Left ventricle myocardium superior (tissue), 1 donor: ENCODE measurements around the gene RASAL2. TPM values are rescaled to one million over a fixed set of nuclear protein-coding genes. Genes with fewer than 3 reads are reported as not detected.
"Not testable (repeated sequence)": the region's sequence is repeated elsewhere in the genome, so short reads cannot be mapped to it uniquely, and the experiment has no call there.

ENCODE experiments used
- ATAC-seq: fragments of 200-7000 bp; cut with Tn5 transposase; one replicate; pipeline ENCODE4 v1.9.1; 2020; ENCODE audit warnings: mild to moderate bottlenecking, moderate library complexity
- DNase-seq: peaks from one replicate; pipeline ENCODE4 v3.0.0-alpha.2; 2020
- intact Hi-C: fragments of 100-400 bp; cut with micrococcal nuclease; formaldehyde crosslinking; loops from one replicate; pipeline ENCODE4 v1.11.0; 2022
- total RNA-seq: library from RNA; stranded (reverse); fragmentation: NEBNext Ultra II Directional; extraction: Animal tissue kit (Norgen Biotek cat#: 25700); gene quantifications from one replicate; pipeline ENCODE4 v1.2.1, GENCODE V29; 2021
- donor health status: DM: no; HTN: yes; CAD: no; lungs with severe emphysema.

Gene RASAL2
- total RNA-seq, 1 donor from 2014 or later: 26.4 TPM

- ATAC-seq: no peak
- no peak for DNase-seq
- intact Hi-C loops: no loop called here
Observed at GRCh38 chr1:178102218-178102617, 8.3 kb downstream of the RASAL2 start.

- peak; percentile 52 for ATAC-seq
- intact Hi-C loops: no loop called here
- DNase-seq: no peak
Observed at GRCh38 chr1:178107823-178108222, 13.9 kb downstream of the RASAL2 start.

- ATAC-seq (no peak), DNase-seq (no peak)
- intact Hi-C loops: no loop called here
Observed at GRCh38 chr1:178109348-178110143, 15.6 kb downstream of the RASAL2 start.

- intact Hi-C loops: no loop called here
- ATAC-seq (no peak), DNase-seq (no peak)
Observed at GRCh38 chr1:178115260-178115659, 21.4 kb downstream of the RASAL2 start.

- ATAC-seq: no peak
- intact Hi-C loops: no loop called here
- no peak for DNase-seq
Observed at GRCh38 chr1:178118524-178118923, 24.6 kb downstream of the RASAL2 start.

- intact Hi-C loops: no loop called here
- DNase-seq (no peak), ATAC-seq (no peak)
Observed at GRCh38 chr1:178119628-178120027, 25.7 kb downstream of the RASAL2 start.

- intact Hi-C loops: no loop called here
- ATAC-seq (no peak), DNase-seq (no peak)
Observed at GRCh38 chr1:178120088-178120487, 26.2 kb downstream of the RASAL2 start.

- intact Hi-C loops: not testable (repeated sequence)
Observed at GRCh38 chr1:178120520-178121052, 26.7 kb downstream of the RASAL2 start.

GRCh38 chr1:178121883-178122282 is 28.0 kb downstream of the RASAL2 start:
- peak; percentile 39 for ATAC-seq
- intact Hi-C loops: no loop called here
- no peak for DNase-seq

More at GRCh38 chr1:178120520-178121052, 26.7 kb downstream of the RASAL2 start:
- DNase-seq, ATAC-seq: not testable (repeated sequence)

- ATAC-seq: no peak
- intact Hi-C loops: no loop called here
- DNase-seq: no peak
Observed at GRCh38 chr1:178122283-178122682, 28.4 kb downstream of the RASAL2 start.

- intact Hi-C loops: no loop called here
- ATAC-seq: no peak
- no peak for DNase-seq
Observed at GRCh38 chr1:178124115-178124514, 30.2 kb downstream of the RASAL2 start.

GRCh38 chr1:178126261-178126660 is 32.4 kb downstream of the RASAL2 start:
- intact Hi-C loops: no loop called here
- no peak for DNase-seq
- peak; percentile 30 for ATAC-seq

- DNase-seq: no peak
- intact Hi-C loops: no loop called here
- peak; percentile 63 for ATAC-seq
Observed at GRCh38 chr1:178126741-178127185, 32.9 kb downstream of the RASAL2 start.

- ATAC-seq (no peak), DNase-seq (no peak)
- intact Hi-C loops: no loop called here
Observed at GRCh38 chr1:178127482-178128191, 33.7 kb downstream of the RASAL2 start.

- intact Hi-C loops: no loop called here
- DNase-seq (no peak), ATAC-seq (no peak)
Observed at GRCh38 chr1:178133239-178133989, 39.5 kb downstream of the RASAL2 start.

- intact Hi-C loops: no loop called here
- ATAC-seq (peak; percentile 92), DNase-seq (no peak)
Observed at GRCh38 chr1:178134061-178134460, 40.2 kb downstream of the RASAL2 start.

- no peak for DNase-seq
- intact Hi-C loops: no loop called here
- ATAC-seq: peak; percentile 28
Observed at GRCh38 chr1:178137238-178137637, 43.3 kb downstream of the RASAL2 start.

- no peak for DNase-seq
- intact Hi-C loops: no loop called here
- no peak for ATAC-seq
Observed at GRCh38 chr1:178142806-178143205, 48.9 kb downstream of the RASAL2 start.
